ENCODE data around the gene FCRL5.
"Not testable (repeated sequence)": the region's sequence is repeated elsewhere in the genome, so short reads cannot be mapped to it uniquely, and the experiment has no call there.

Gene FCRL5

GRCh38 chr1:157566484-157567300 lies 14.4 kb upstream of the FCRL5 start:
- Histone ChIP-seq H3K18ac (ENCODE audit: low read depth in 1 of 2, low read length in 2 of 2) (no peak overlapping the region), H3K79me1 (replicated peaks; ENCODE audit: low read length, poor library complexity, severe bottlenecking) (no peaks in the 10 kb centered on the region), H2AFZ (ENCODE audit: low read depth, low read length) (no peak overlapping the region), H3K4me3 (ENCODE audit: insufficient read depth in 1 of 2, low read depth in 1 of 2, low read length in 2 of 2) (no peak overlapping the region), H3K4me2 (ENCODE audit: low read length, poor library complexity, severe bottlenecking) (no peak overlapping the region), H4K8ac (ENCODE audit: low read length) (no peak overlapping the region), H3K23ac (ENCODE audit: low read length in 2 of 2) (no peak overlapping the region), H3K36me3 (ENCODE audit: control insufficient read depth in 1 of 2, insufficient read depth in 2 of 2, low read depth in 1 of 2, low read length in 2 of 2) (no peaks in the 10 kb centered on the region), H3K4me1 (ENCODE audit: control insufficient read depth, insufficient read depth, low read depth, low read length) (no peaks in the 10 kb centered on the region), H3K27me3 (ENCODE audit: control insufficient read depth in 1 of 2, insufficient read depth in 1 of 2, low read length in 2 of 2) (peaks cover 3 to 7% of the 10 kb centered on the region in 2 experiments), H2AK5ac (ENCODE audit: low read length, severe bottlenecking) (no peak overlapping the region), H4K91ac (ENCODE audit: low read length) (no peak overlapping the region), H2BK120ac (ENCODE audit: low read depth, low read length) (no peak overlapping the region), H3K14ac (ENCODE audit: low read length in 2 of 2) (no peak overlapping the region), H2BK15ac (ENCODE audit: low read depth, poor library complexity, severe bottlenecking) (no peak overlapping the region), H3K9ac (ENCODE audit: low read length) (no peak overlapping the region), H3K9me3 (ENCODE audit: control insufficient read depth, low read length) (no peaks in the 10 kb centered on the region), H3K27ac (ENCODE audit: low read length, poor library complexity, severe bottlenecking) (no peak overlapping the region), H2BK5ac (ENCODE audit: low read depth, low read length, poor library complexity, severe bottlenecking) (no peak overlapping the region), H3K4ac (ENCODE audit: low read depth in 1 of 2, low read length in 2 of 2) (no peak overlapping the region), H2BK12ac (ENCODE audit: low read length in 2 of 2) (no peak overlapping the region)
- WGBS, result 79% methylated on average over 11 of the region's 14 CpGs
- no peak for DNase-seq

- Histone ChIP-seq H3K18ac (ENCODE audit: low read depth in 1 of 2, low read length in 2 of 2) (no peak overlapping the region), H3K4ac (ENCODE audit: low read depth in 1 of 2, low read length in 2 of 2) (no peak overlapping the region), H3K14ac (ENCODE audit: low read length in 2 of 2) (no peak overlapping the region), H2AFZ (ENCODE audit: low read depth, low read length) (no peak overlapping the region), H2BK12ac (ENCODE audit: low read length in 2 of 2) (no peak overlapping the region), H3K4me3 (ENCODE audit: insufficient read depth in 1 of 2, low read depth in 1 of 2, low read length in 2 of 2) (no peak overlapping the region), H3K27ac (ENCODE audit: low read length, poor library complexity, severe bottlenecking) (no peak overlapping the region), H3K27me3 (ENCODE audit: control insufficient read depth in 1 of 2, insufficient read depth in 1 of 2, low read length in 2 of 2) (peaks cover 3 to 7% of the 10 kb centered on the region in 2 experiments), H3K9ac (ENCODE audit: low read length) (no peak overlapping the region), H3K79me1 (replicated peaks; ENCODE audit: low read length, poor library complexity, severe bottlenecking) (no peaks in the 10 kb centered on the region), H2BK5ac (ENCODE audit: low read depth, low read length, poor library complexity, severe bottlenecking) (no peak overlapping the region), H3K4me2 (ENCODE audit: low read length, poor library complexity, severe bottlenecking) (no peak overlapping the region), H3K23ac (ENCODE audit: low read length in 2 of 2) (no peak overlapping the region), H2AK5ac (ENCODE audit: low read length, severe bottlenecking) (no peak overlapping the region), H2BK120ac (ENCODE audit: low read depth, low read length) (no peak overlapping the region), H2BK15ac (ENCODE audit: low read depth, poor library complexity, severe bottlenecking) (no peak overlapping the region), H3K36me3 (ENCODE audit: control insufficient read depth in 1 of 2, insufficient read depth in 2 of 2, low read depth in 1 of 2, low read length in 2 of 2) (no peaks in the 10 kb centered on the region), H4K91ac (ENCODE audit: low read length) (no peak overlapping the region), H3K4me1 (ENCODE audit: control insufficient read depth, insufficient read depth, low read depth, low read length) (no peaks in the 10 kb centered on the region), H3K9me3 (ENCODE audit: control insufficient read depth, low read length) (no peaks in the 10 kb centered on the region), H4K8ac (ENCODE audit: low read length) (no peak overlapping the region)
- no peak for DNase-seq
- WGBS, result 42% methylated on average over 2 of the region's 2 CpGs
Observed at GRCh38 chr1:157562515-157562914, 10.2 kb upstream of the FCRL5 start.

GRCh38 chr1:157558119-157558518 lies 5.8 kb upstream of the FCRL5 start:
- no peaks in the 10 kb centered on the region for H3K79me1 ChIP-seq (replicated peaks; ENCODE audit: low read length, poor library complexity, severe bottlenecking)
- no peak overlapping the region for H2BK120ac ChIP-seq (ENCODE audit: low read depth, low read length)
- no peak overlapping the region for H2AFZ ChIP-seq (ENCODE audit: low read depth, low read length)
- H4K91ac ChIP-seq (ENCODE audit: low read length), result no peak overlapping the region
- no peak overlapping the region for H3K27ac ChIP-seq (ENCODE audit: low read length, poor library complexity, severe bottlenecking)
- no peak overlapping the region for H4K8ac ChIP-seq (ENCODE audit: low read length)
- H3K4me3 ChIP-seq (ENCODE audit: insufficient read depth in 1 of 2, low read depth in 1 of 2, low read length in 2 of 2), result no peak overlapping the region
- H3K4me1 ChIP-seq (ENCODE audit: control insufficient read depth, insufficient read depth, low read depth, low read length), result no peaks in the 10 kb centered on the region
- H2AK5ac ChIP-seq (ENCODE audit: low read length, severe bottlenecking), result no peak overlapping the region
- WGBS, result no CpG with 5 or more reads among the region's 2 CpGs
- no peak overlapping the region for H2BK15ac ChIP-seq (ENCODE audit: low read depth, poor library complexity, severe bottlenecking)
- no peak overlapping the region for H2BK5ac ChIP-seq (ENCODE audit: low read depth, low read length, poor library complexity, severe bottlenecking)
- H3K4ac ChIP-seq (ENCODE audit: low read depth in 1 of 2, low read length in 2 of 2), result no peak overlapping the region
- H3K36me3 ChIP-seq (ENCODE audit: control insufficient read depth in 1 of 2, insufficient read depth in 2 of 2, low read depth in 1 of 2, low read length in 2 of 2), result no peaks in the 10 kb centered on the region
- no peak overlapping the region for H2BK12ac ChIP-seq (ENCODE audit: low read length in 2 of 2)
- DNase-seq, result no peak
- H3K27me3 ChIP-seq (ENCODE audit: control insufficient read depth in 1 of 2, insufficient read depth in 1 of 2, low read length in 2 of 2), result peaks cover 0 to 4% of the 10 kb centered on the region in 2 experiments
- no peak overlapping the region for H3K18ac ChIP-seq (ENCODE audit: low read depth in 1 of 2, low read length in 2 of 2)
- H3K14ac ChIP-seq (ENCODE audit: low read length in 2 of 2), result no peak overlapping the region
- no peak overlapping the region for H3K4me2 ChIP-seq (ENCODE audit: low read length, poor library complexity, severe bottlenecking)
- H3K9me3 ChIP-seq (ENCODE audit: control insufficient read depth, low read length), result no peaks in the 10 kb centered on the region
- H3K9ac ChIP-seq (ENCODE audit: low read length), result no peak overlapping the region
- H3K23ac ChIP-seq (ENCODE audit: low read length in 2 of 2), result no peak overlapping the region

GRCh38 chr1:157548081-157548480 lies 4.2 kb downstream of the FCRL5 start:
- not testable (repeated sequence) for H2BK5ac ChIP-seq (ENCODE audit: low read depth, low read length, poor library complexity, severe bottlenecking); H2BK15ac ChIP-seq (ENCODE audit: low read depth, poor library complexity, severe bottlenecking); H3K79me1 ChIP-seq (replicated peaks; ENCODE audit: low read length, poor library complexity, severe bottlenecking); H3K4me3 ChIP-seq (ENCODE audit: insufficient read depth in 1 of 2, low read depth in 1 of 2, low read length in 2 of 2); H4K91ac ChIP-seq (ENCODE audit: low read length); H3K27ac ChIP-seq (ENCODE audit: low read length, poor library complexity, severe bottlenecking); H3K14ac ChIP-seq (ENCODE audit: low read length in 2 of 2); H3K18ac ChIP-seq (ENCODE audit: low read depth in 1 of 2, low read length in 2 of 2); H3K36me3 ChIP-seq (ENCODE audit: control insufficient read depth in 1 of 2, insufficient read depth in 2 of 2, low read depth in 1 of 2, low read length in 2 of 2); H3K23ac ChIP-seq (ENCODE audit: low read length in 2 of 2); H2BK120ac ChIP-seq (ENCODE audit: low read depth, low read length); H4K8ac ChIP-seq (ENCODE audit: low read length); H3K9ac ChIP-seq (ENCODE audit: low read length); H3K9me3 ChIP-seq (ENCODE audit: control insufficient read depth, low read length); H2AFZ ChIP-seq (ENCODE audit: low read depth, low read length); H3K4ac ChIP-seq (ENCODE audit: low read depth in 1 of 2, low read length in 2 of 2); DNase-seq; H3K4me1 ChIP-seq (ENCODE audit: control insufficient read depth, insufficient read depth, low read depth, low read length); H3K4me2 ChIP-seq (ENCODE audit: low read length, poor library complexity, severe bottlenecking); H2BK12ac ChIP-seq (ENCODE audit: low read length in 2 of 2); H2AK5ac ChIP-seq (ENCODE audit: low read length, severe bottlenecking)
- 56% methylated on average over 1 of the region's 1 CpG for WGBS
- peaks cover 0 to 17% of the 10 kb centered on the region in 2 experiments for H3K27me3 ChIP-seq (ENCODE audit: control insufficient read depth in 1 of 2, insufficient read depth in 1 of 2, low read length in 2 of 2)

Measured in mesenchymal stem cell (in vitro differentiated cells and primary cell).